Lower lobe of right lung (tissue), 2 donors: ENCODE results near the gene GSG1L. TPM values are rescaled to one million over a fixed set of nuclear protein-coding genes. Genes with fewer than 3 reads are reported as not detected.

Source experiments
- ATAC-seq, 2 donors: fragments of 200-7000 bp; cut with Tn5 transposase; one replicate each; pipeline ENCODE4 v1.9.1; 2020 to 2022; ENCODE audit warnings: mild to moderate bottlenecking in 2 of 2, moderate library complexity in 2 of 2
- DNase-seq: peaks from one replicate; pipeline ENCODE4 v3.0.0-alpha.2; 2020
- H3K27ac ChIP-seq: fragments of 200-600 bp; one replicate; pipeline ENCODE4 v1.8.0; 2022
- H3K27me3 ChIP-seq: fragments of 200-600 bp; one replicate; pipeline ENCODE4 v1.8.0; 2022; ENCODE audit warnings: low read depth
- H3K36me3 ChIP-seq: fragments of 200-600 bp; one replicate; pipeline ENCODE4 v1.8.0; 2022; ENCODE audit warnings: mild to moderate bottlenecking
- H3K4me1 ChIP-seq: fragments of 200-600 bp; one replicate; pipeline ENCODE4 v1.8.0; 2022
- H3K4me3 ChIP-seq: fragments of 200-600 bp; one replicate; pipeline ENCODE4 v1.8.0; 2022; ENCODE audit warnings: mild to moderate bottlenecking
- H3K9me3 ChIP-seq: fragments of 200-600 bp; one replicate; pipeline ENCODE4 v1.8.0; 2022
- intact Hi-C: fragments of 100-400 bp; cut with DNase I; formaldehyde crosslinking; loops from one replicate; pipeline ENCODE4 v1.11.0; 2022
- total RNA-seq: library from RNA; stranded (reverse); fragmentation: NEBNext Ultra II Directional; extraction: Animal tissue kit (Norgen Biotek cat#: 25700); gene quantifications from one replicate; pipeline ENCODE4 v1.2.1, GENCODE V29; 2021
- TF ChIP-seq, protein P1 (sequence below): fragments of 200-600 bp; IDR thresholded peaks from one replicate; pipeline ENCODE4 v1.8.0; 2022; ENCODE audit warnings: antibody characterized with exemption, mild to moderate bottlenecking
- donor health status: DM: no; HTN: yes; CAD: no; lungs with severe emphysema.

Gene GSG1L
- total RNA-seq, 1 donor from 2014 or later = 0.30 TPM

DNA sequence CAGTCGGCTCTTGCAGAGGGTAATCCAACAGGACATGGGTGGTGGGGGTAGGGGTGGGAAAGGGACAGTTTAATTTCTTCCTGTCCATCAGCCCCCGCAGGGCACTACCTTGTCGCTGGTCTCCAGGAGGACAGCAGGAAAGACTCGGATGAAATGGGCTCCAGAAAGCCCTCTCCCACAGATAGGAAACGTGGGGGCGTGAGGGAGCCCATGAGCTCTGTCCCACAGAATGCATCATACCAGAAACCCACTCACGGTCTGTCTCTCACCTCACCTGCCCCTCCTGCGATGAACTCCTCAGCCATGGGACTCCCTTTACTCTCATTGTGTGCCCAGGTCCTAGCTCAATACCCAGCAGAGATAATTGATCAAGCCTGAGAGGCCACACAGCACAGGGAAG is 240.1 kb downstream of the GSG1L start:
- ATAC-seq (no peak), DNase-seq (no peak)
- intact Hi-C loops = no loop called here
- Histone ChIP-seq H3K27ac (no peak overlapping the region), H3K4me3 (no peak overlapping the region), H3K36me3 (no peaks in the 10 kb centered on the region), H3K9me3 (no peaks in the 10 kb centered on the region), H3K27me3 (no peaks in the 10 kb centered on the region), H3K4me1 (no peaks in the 10 kb centered on the region)
- TF ChIP-seq, protein P1, sequence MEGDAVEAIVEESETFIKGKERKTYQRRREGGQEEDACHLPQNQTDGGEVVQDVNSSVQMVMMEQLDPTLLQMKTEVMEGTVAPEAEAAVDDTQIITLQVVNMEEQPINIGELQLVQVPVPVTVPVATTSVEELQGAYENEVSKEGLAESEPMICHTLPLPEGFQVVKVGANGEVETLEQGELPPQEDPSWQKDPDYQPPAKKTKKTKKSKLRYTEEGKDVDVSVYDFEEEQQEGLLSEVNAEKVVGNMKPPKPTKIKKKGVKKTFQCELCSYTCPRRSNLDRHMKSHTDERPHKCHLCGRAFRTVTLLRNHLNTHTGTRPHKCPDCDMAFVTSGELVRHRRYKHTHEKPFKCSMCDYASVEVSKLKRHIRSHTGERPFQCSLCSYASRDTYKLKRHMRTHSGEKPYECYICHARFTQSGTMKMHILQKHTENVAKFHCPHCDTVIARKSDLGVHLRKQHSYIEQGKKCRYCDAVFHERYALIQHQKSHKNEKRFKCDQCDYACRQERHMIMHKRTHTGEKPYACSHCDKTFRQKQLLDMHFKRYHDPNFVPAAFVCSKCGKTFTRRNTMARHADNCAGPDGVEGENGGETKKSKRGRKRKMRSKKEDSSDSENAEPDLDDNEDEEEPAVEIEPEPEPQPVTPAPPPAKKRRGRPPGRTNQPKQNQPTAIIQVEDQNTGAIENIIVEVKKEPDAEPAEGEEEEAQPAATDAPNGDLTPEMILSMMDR = no peak

DNA sequence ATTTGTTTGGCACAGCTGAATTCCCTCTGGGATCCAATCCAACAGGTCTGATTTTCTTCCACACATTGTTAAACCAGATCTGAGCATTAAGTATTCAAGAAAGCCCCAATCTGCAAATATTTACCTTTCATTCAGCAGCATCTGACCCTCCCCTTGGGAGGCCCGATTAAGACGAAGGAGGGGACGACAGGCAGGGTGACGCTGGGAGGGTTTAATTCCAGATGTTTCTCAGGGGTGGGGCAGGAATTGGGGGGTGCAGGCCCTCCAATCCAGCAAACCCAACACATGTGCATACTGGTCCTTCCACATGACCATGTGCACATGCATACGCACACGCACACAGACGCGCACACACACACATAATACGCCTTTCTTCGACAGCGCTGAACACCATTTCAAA is 240.5 kb downstream of the GSG1L start:
- ATAC-seq (no peak), DNase-seq (no peak)
- H3K9me3 ChIP-seq = no peaks in the 10 kb centered on the region
- H3K4me3 ChIP-seq = no peak overlapping the region
- no peaks in the 10 kb centered on the region for H3K27me3 ChIP-seq
- H3K27ac ChIP-seq = no peak overlapping the region
- TF ChIP-seq, protein P1 = no peak
- no peaks in the 10 kb centered on the region for H3K36me3 ChIP-seq
- intact Hi-C loops = no loop called here
- no peaks in the 10 kb centered on the region for H3K4me1 ChIP-seq

DNA sequence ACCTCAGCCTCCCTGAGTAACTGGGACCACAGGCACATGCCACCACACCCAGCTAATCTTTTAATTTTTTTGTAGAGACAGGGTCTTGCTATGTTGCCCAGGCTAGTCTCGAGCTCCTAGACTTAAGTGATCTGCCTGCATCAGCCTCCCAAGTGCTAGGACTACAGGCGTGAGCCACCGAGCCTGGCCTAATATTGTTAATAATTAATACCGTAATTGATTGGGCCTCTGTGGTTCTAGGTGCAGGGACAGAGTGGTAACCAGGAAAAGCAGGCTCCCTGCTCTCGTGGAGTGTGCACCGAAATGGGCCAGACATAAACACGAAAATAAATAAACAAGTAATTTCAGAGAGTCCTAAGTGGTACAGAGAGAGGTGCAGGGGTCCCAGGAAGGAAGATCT is 241.0 kb downstream of the GSG1L start:
- Histone ChIP-seq H3K9me3 (no peaks in the 10 kb centered on the region), H3K4me1 (no peaks in the 10 kb centered on the region), H3K27ac (no peak overlapping the region), H3K36me3 (no peaks in the 10 kb centered on the region), H3K27me3 (no peaks in the 10 kb centered on the region), H3K4me3 (no peak overlapping the region)
- no peak for ATAC-seq
- TF ChIP-seq, protein P1 = no peak
- no peak for DNase-seq
- intact Hi-C loops = no loop called here

DNA sequence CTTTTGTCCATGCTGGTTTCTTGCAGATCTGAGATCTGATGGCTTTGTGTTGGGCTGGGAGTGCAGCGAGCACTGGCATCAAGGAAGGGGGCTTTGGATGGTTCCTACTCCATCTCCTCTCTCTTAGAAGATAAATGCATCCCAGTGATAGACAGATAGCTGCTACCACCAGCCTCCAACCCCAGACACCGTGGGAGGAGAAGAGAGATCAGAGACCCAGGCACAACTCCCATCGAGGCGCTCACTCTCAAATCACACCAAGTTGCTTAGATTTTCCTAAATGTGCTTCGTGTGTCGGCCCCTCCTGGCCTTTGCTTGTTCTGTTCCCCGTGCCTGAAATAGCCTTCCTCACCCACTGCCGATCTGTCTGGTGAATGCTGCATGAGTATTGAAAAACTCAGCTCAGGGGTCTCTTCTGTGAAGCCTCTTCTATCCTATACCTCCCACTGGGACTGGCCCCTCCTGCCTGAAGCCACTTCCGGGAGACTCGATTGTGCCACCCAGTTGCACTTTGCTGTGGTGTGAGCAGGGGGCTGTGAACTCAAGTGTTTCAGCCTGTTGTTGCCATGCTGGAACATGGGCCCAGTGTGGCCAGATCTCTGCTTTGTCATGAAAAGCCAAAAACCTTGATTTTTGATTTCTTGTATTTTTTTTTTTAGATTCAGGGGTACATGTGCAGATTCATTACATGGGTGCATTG is 242.7 kb downstream of the GSG1L start:
- H3K9me3 ChIP-seq = no peaks in the 10 kb centered on the region
- intact Hi-C loops = no loop called here
- H3K36me3 ChIP-seq = no peaks in the 10 kb centered on the region
- H3K4me3 ChIP-seq = no peak overlapping the region
- H3K4me1 ChIP-seq = no peaks in the 10 kb centered on the region
- ATAC-seq (no peak), DNase-seq (no peak)
- H3K27me3 ChIP-seq = no peaks in the 10 kb centered on the region
- no peak overlapping the region for H3K27ac ChIP-seq
- TF ChIP-seq, protein P1 = no peak

DNA sequence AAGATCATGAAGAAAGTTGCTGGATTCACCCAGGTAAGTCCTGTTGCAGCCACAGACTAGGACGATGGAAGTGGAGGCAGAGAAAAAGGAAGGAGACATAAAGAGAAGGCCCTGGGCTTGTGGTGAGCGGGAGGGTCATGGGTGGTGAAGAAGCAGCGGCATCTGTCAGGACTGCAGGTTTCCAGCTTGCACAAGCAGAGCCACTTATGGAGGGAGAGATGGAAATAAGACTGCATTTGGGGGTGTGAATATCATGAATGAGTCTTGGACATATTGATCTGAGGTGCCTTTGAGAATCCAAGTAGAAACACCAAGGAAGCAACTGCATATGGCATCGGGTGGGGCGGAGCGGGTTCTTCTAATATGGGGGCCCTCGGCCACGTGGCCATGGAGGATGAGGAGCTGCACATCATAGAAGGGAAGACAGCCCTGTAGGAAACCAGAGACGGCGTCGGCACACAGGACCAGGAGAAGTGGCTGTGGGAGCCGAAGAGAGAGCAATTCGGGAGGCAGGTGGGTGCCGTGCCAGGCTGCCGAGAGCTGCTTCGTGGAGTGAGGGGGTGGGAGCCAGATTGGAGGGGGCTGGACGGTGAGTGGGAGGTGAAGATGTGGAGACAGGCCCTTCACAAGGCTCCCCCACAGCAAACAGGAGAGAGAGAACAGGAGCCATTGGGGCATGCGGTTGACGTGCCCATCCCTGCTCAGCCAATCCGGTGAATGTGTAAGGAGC is 243.5 kb downstream of the GSG1L start:
- H3K27me3 ChIP-seq = no peaks in the 10 kb centered on the region
- ATAC-seq = no peak
- no peaks in the 10 kb centered on the region for H3K4me1 ChIP-seq
- no peak overlapping the region for H3K4me3 ChIP-seq
- no peaks in the 10 kb centered on the region for H3K9me3 ChIP-seq
- no peak for DNase-seq
- TF ChIP-seq, protein P1 = no peak
- H3K27ac ChIP-seq = no peak overlapping the region
- H3K36me3 ChIP-seq = no peaks in the 10 kb centered on the region
- intact Hi-C loops = no loop called here
